Stimulated activated CD8-positive, alpha-beta memory T cell treated with anti-CD3 and anti-CD28 coated beads, Interleukin-12 subunit alpha, Interleukin-12 subunit beta, amount 100 ng/mL, for 4 hours (primary cell): ENCODE measurements around the gene PANK1.
"Not testable (repeated sequence)": the region's sequence is repeated elsewhere in the genome, so short reads cannot be mapped to it uniquely, and the experiment has no call there.

Source experiments
- DNase-seq: peaks from one replicate; pipeline ENCODE4 v3.0.0-alpha.2; 2020; ENCODE audit warnings: low read depth

The PANK1 gene

GRCh38 chr10:89651916-89652573 lies 7.0 kb upstream of the PANK1 start:
- DNase-seq: no peak

- no peak for DNase-seq
Observed at GRCh38 chr10:89651205-89651915, 6.3 kb upstream of the PANK1 start.

DNA sequence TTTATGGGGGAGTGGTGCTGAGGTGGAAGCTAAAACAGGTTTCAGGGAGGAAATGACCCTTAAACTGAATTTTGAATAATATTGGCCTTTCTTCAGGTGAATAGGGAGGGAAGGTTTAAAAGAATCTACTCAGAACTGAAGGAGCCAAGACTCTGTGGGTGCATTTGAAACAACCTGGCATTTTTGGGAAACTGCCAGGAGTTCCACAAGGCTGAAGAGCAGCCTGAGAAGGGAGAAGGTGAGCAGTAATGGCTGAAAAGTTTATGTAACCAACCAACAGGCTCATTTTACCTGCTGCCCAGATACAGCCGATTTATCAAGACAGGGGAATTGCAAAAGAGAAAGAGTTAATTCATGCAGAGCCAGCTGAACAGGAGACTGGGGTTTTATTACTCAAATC lies 4.0 kb upstream of the PANK1 start:
- DNase-seq: no peak

- DNase-seq: no peak
Observed at GRCh38 chr10:89648074-89648473, 3.0 kb upstream of the PANK1 start.

DNA sequence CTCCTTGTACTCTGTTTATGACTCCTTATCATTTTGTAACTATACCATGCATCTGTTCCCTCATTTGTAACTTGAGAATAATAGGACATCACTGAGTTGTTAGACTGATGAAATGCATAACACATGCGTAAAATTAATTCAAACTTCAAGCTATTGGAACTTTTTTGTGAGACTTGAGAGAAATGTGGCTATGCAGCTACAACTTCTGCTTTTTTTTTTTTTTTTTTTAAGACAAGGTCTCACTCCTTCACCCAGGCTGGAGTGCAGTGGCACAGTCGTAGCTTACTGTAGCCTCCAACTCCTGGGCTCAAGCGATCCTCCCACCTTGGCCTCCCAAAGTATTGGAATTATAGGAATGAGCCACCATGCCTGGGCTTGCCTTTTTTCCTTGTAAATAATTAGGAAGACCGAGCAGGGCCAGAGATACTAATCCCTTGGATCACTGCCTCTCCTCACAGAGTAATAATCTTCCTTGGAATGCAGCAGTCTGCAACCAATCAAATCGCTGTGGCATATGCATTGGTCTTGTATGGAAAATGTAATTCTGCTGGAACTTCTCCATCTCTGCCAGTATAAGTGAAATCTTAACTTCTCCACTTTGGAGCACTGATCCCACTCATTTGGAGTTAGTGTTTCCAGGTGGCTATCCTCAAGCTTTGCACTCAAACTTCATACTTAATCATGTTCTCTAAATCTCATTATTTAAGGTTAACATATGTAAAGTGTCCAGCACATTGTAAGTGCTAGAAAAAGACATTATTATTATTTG lies 2.0 kb upstream of the PANK1 start:
- DNase-seq: no peak

DNA sequence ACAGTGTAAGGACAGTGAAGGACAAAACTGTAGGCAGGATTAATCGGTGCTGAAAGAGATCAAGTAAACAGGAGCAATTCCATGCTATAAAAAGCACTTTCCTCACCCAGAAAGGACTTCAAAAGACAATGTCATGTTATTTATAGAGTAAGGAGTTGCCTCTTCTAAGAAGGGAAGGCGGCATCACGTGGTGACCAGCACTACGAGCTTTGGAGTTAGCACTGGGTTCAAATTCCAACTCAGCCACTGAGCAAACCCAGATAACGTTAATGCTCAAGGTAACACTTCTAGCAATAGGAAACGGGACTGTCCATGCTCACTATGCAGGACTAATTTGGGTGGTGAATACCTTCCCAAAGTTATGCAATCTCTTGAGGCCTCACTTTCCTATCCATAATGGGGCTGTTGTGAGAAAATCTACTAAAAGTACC lies 715 bp upstream of the PANK1 start:
- DNase-seq: no peak

DNA sequence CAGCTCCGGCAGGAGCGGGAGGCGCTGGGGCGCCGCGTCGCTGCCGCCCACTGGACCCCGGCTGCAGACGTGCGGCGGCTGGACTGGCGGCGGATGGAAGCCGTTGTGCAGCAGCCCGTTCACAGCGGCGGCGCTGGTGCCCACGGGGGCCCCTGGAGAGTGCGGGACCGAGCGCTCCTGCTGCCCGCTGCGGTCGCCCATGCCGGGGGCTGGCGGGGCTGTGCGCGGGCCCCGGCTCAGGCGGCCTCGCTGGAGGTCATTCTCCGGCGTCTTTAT lies 413 bp downstream of the PANK1 start:
- peak; percentile 3 for DNase-seq

DNA sequence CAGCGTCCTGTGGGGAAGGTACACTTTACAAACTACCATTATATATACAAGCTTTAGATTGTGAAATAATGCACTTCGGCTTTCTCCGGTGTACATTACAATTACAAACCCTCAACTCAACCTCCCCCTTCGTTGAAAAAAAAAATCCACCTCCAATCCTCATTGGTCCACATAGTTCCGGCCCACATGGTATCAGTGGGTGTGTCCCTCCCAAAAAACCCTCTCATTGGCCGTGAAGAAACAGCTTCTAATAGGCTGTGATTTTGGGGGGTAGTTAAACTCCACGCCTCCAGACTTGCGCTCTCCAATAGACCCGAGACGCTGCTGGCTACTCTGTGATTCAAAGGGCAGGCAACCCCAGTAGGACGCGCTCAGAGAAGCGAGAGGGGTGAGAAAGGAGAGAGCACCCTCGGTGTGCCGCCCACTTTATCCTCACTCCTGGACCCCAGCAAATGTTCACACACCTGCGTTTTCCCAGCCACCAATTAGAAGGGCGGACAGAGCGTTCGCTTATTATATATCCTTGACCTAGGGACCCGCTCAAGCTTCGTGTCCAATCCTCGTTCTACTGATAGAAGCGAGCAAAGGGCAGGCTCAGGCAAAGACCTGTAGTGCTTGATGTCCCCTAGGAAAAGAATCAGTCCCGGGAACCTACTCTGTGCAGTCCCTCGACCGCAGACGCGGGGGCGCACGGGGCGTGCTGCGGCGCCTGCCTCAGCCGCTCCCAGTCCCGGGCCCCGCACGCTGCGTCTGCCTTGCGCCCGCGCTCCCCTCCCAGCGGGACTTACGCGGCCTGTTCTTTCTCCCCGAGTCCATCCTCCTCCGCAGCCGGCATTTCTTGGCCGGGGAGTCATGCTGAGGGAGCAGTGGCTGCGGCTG lies 991 bp downstream of the PANK1 start:
- DNase-seq: peak; percentile 34

DNA sequence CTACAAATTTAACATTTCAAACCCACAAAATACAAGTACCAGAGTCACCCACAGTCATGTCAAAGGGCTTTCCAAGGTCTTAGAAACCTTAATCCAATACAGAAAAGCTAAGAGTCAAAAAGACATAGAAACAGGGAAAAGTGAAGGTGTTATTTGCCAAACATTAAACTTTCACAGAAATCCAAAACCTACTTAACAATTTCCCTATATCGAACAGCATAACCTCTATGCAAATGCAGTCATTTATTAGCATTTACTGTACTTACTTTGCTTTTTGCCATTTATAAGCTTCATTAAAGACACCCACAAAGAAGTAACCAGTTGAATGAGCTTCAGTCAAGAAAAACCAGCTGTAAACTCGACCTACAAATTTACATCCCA lies 1.6 kb downstream of the PANK1 start:
- no peak for DNase-seq

- no peak for DNase-seq
Observed at GRCh38 chr10:89642193-89642592, 2.8 kb downstream of the PANK1 start.

DNA sequence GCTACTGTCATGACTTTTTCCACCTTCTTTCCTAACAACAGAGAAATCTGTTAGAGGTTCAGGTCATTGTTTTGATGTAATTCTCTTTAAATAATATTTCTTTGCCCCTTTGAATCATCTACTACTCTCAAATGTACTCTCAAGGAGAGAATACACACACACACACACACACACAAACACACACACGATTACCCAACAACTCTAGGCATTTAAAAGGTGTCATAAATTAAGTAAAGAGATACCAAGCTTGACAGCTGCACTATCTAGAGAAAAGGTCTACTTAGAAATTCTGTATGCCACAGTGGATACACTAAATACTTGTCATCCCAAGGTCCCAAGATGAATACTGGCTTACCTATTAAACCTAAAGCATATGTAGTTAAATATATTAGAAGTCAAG lies 4.8 kb downstream of the PANK1 start:
- no peak for DNase-seq

GRCh38 chr10:89639326-89639725 lies 5.7 kb downstream of the PANK1 start:
- DNase-seq: no peak

- DNase-seq: no peak
Observed at GRCh38 chr10:89637113-89637512, 7.9 kb downstream of the PANK1 start.

DNA sequence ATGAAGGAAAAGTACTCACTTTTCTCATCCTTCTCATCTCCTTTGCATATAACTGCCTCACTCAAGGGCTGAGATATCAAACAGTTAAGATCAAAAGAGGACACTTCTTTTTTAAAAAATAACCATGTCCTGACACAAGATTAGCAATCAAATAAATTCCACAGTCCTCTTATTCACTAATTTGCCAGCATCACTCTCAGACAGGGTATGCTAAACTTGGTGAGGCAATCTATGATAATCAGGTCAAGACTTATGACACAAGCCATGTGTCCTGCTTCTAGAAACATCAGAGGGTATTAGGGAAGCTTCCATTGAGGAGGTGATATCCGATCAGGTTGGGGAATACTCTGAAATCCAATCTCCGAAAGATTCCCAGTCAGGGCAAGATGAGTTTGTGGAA lies 10.4 kb downstream of the PANK1 start:
- no peak for DNase-seq

GRCh38 chr10:89633484-89633883 lies 11.6 kb downstream of the PANK1 start:
- DNase-seq: no peak

DNA sequence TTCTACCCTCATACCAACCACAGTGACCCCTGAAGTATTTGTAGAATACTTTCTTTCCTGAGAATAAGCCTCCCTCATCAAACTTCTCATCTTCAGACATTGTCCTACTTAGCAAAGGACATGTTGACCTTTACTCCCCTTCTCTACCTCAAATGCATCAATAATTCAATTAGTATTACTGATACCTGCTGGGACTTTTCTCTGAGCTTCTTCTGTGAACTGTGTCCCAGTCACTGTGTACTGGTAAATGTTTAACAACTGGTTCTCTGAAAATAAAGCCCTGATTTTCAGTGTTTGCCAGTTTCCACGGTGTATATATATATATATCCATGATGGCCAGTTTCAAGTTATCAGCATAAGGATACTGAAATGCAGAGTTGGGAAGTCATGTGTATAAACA lies 12.2 kb downstream of the PANK1 start:
- DNase-seq: no peak

- no peak for DNase-seq
Observed at GRCh38 chr10:89627830-89628229, 17.2 kb downstream of the PANK1 start.

- DNase-seq: no peak
Observed at GRCh38 chr10:89625041-89625765, 19.8 kb downstream of the PANK1 start.

- no peak for DNase-seq
Observed at GRCh38 chr10:89624020-89624419, 21.0 kb downstream of the PANK1 start.

- DNase-seq: no peak
Observed at GRCh38 chr10:89622151-89622550, 22.9 kb downstream of the PANK1 start.

DNA sequence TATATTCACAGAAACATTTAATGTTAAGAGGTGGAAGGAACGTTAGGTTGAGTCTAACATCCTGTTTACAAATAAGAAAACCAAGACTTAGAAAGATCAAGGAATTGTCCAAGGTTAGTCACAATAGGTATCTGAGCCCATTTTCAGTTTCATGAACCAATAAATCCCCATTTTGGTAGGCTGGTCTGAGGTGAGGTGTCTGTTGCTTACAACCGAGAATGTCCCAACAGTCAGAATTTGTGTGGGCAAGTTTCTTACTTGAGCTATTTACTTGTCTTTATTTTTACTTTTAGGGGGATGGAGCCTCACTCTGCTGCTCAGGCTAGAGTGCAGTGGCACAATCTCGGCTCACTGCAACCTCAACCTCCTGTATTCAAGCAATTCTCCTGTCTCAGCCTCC lies 23.6 kb downstream of the PANK1 start:
- no peak for DNase-seq

- DNase-seq: not testable (repeated sequence)
Observed at GRCh38 chr10:89620296-89620695, 24.7 kb downstream of the PANK1 start.
